Fibroblast of lung (primary cell): ENCODE measurements around the gene MS4A15.

Source experiments
- CTCF ChIP-seq, 2 donors: IDR thresholded peaks in 1 of 2; conservative IDR thresholded peaks in 1 of 2; 1 replicate in 1 of 2; 2 replicates in 1 of 2; pipeline ENCODE4 v1.5.1; 2011 to 2012; ENCODE audit warnings: low read length in 2 of 2, control low read depth in 1 of 2, inconsistent platforms in 1 of 2, low read depth in 1 of 2, mild to moderate bottlenecking in 1 of 2
- EZH2 ChIP-seq: IDR thresholded peaks from 2 replicates; pipeline ENCODE4 v1.5.1; 2012; ENCODE audit warnings: low read length, control low read depth, mild to moderate bottlenecking; ENCODE audit errors: missing control alignments

DNA sequence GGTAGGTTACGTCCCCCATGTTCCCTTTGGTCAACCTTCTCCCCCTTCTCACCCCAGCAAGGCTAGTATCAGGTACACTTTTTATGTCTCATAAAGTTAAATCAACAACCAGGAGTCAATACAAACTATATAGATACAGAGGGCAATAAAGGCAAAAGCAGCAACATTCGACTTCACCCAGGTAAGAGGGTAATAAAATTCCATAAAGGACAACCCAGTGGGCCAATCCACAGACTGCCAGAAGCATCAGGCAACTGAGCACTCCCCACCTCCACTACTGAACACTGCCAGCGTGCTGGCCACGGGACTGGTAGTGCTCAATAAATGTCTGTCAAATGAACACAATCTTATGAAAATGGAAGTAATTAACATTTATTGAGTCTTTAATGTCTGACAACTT is 37.3 kb upstream of the MS4A15 start:
- TF ChIP-seq CTCF (conservative IDR thresholded peaks at IDR 0.05 in 1 of 2, IDR thresholded peaks at IDR 0.05 in 1 of 2; ENCODE audit: low read depth in 1 of 2, low read length in 2 of 2) (no peak), EZH2 (no peak)
